Vagina (tissue), 2 donors: ENCODE results near the gene TH. TPM values are rescaled to one million over a fixed set of nuclear protein-coding genes. Genes with fewer than 3 reads are reported as not detected.

Experiments used
- DNase-seq, 2 donors: peaks; one replicate each; pipeline ENCODE4 v3.0.0-alpha.2; 2017; ENCODE audit errors: extremely low spot score in 2 of 2
- H3K27ac ChIP-seq: fragments of 200-600 bp; sonication (generic); one replicate; pipeline ENCODE4 v1.5.1; 2019
- H3K27me3 ChIP-seq: fragments of 200-600 bp; sonication (generic); one replicate; pipeline ENCODE4 v1.5.1; 2019
- H3K36me3 ChIP-seq, 2 donors: fragments of 200-600 bp; sonication (generic); one replicate each; pipeline ENCODE4 v1.5.1; 2017 to 2019
- H3K4me1 ChIP-seq: fragments of 200-600 bp; sonication (generic); one replicate; pipeline ENCODE4 v1.5.1; 2019
- H3K4me3 ChIP-seq, 2 donors: fragments of 200-600 bp; sonication (generic); 1 replicate in 1 of 2; 2 replicates in 1 of 2; pipeline ENCODE4 v1.5.1; 2016 to 2019
- H3K9me3 ChIP-seq: fragments of 200-600 bp; sonication (generic); one replicate; pipeline ENCODE4 v1.5.1; 2019
- POLR2A ChIP-seq, 2 donors: fragments of 450-650 bp; IDR thresholded peaks; one replicate each; pipeline ENCODE4 v1.6.1; 2017; ENCODE audit warnings: antibody characterized with exemption in 2 of 2, mild to moderate bottlenecking in 2 of 2, moderate library complexity in 2 of 2
- POLR2AphosphoS5 ChIP-seq, 2 donors: sonication (generic); formaldehyde crosslinking; IDR thresholded peaks; one replicate each; pipeline ENCODE4 v1.9.0; 2017; ENCODE audit warnings: antibody characterized with exemption in 2 of 2, mild to moderate bottlenecking in 2 of 2, low read depth in 1 of 2; ENCODE audit not compliant: insufficient read depth in 1 of 2
- intact Hi-C: fragments of 100-400 bp; cut with DNase I; formaldehyde crosslinking; loops from one replicate; pipeline ENCODE4 v1.15.1; 2023
- total RNA-seq: library from RNA; depleted of rRNA; stranded (reverse); fragments of >200 nt; gene quantifications from one replicate; pipeline ENCODE4 v1.2.3, GENCODE V29; 2016
- TF ChIP-seq, protein P1 (sequence below), 3 experiments: fragments of 450-650 bp in 2 of 3; fragments of 200-600 bp in 1 of 3; sonication (generic) in 1 of 3; IDR thresholded peaks; one replicate each; pipeline ENCODE4 v1.5.1; 2017 to 2019; ENCODE audit warnings: antibody characterized with exemption in 3 of 3, mild to moderate bottlenecking in 2 of 3, moderate library complexity in 2 of 3

Gene TH
- total RNA-seq: 21.9 TPM

DNA sequence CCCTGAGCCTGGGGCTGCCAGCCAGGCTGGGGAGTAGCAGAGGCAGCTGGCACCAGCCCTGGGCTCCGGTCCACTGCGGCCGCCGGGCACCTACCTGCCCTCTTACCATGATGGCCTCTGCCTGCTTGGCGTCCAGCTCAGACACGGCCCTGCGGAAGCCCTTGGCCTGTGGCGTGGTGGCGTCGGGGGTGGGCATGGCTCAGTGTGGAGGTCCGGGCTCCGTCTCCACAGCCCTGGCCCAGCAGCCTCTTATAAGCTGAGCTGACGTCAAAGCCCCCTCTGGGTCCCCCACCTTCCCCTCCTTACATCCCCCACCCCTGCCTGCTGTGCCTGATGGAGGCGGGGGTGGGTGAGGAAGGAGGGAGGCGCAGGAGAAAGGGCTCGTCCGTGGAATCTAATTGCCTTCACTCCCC is at the start of gene TH:
Gene TH, minus strand, starts transcription at position 225 of the 413 bp plus-strand sequence. Its CDS starts 29 bp downstream, at position 196.
- intact Hi-C loops: no loop called here
- no peak within 1 kb of the TSS for H3K27ac ChIP-seq
- peaks cover 2% of the 10 kb centered on the region for H3K4me1 ChIP-seq
- DNase-seq: no peak
- H3K4me3 ChIP-seq: no peak within 1 kb of the TSS
- no peaks in the 10 kb centered on the region for H3K9me3 ChIP-seq
- no peaks in the 10 kb centered on the region for H3K36me3 ChIP-seq
- TF ChIP-seq POLR2A (IDR thresholded peaks at IDR 0.05) (no peak), POLR2AphosphoS5 (IDR thresholded peaks at IDR 0.05; ENCODE audit: insufficient read depth in 1 of 2, low read depth in 1 of 2) (no peak)
- TF ChIP-seq, protein P1, sequence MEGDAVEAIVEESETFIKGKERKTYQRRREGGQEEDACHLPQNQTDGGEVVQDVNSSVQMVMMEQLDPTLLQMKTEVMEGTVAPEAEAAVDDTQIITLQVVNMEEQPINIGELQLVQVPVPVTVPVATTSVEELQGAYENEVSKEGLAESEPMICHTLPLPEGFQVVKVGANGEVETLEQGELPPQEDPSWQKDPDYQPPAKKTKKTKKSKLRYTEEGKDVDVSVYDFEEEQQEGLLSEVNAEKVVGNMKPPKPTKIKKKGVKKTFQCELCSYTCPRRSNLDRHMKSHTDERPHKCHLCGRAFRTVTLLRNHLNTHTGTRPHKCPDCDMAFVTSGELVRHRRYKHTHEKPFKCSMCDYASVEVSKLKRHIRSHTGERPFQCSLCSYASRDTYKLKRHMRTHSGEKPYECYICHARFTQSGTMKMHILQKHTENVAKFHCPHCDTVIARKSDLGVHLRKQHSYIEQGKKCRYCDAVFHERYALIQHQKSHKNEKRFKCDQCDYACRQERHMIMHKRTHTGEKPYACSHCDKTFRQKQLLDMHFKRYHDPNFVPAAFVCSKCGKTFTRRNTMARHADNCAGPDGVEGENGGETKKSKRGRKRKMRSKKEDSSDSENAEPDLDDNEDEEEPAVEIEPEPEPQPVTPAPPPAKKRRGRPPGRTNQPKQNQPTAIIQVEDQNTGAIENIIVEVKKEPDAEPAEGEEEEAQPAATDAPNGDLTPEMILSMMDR (IDR thresholded peaks at IDR 0.05): no peak
- no peaks in the 10 kb centered on the region for H3K27me3 ChIP-seq

DNA sequence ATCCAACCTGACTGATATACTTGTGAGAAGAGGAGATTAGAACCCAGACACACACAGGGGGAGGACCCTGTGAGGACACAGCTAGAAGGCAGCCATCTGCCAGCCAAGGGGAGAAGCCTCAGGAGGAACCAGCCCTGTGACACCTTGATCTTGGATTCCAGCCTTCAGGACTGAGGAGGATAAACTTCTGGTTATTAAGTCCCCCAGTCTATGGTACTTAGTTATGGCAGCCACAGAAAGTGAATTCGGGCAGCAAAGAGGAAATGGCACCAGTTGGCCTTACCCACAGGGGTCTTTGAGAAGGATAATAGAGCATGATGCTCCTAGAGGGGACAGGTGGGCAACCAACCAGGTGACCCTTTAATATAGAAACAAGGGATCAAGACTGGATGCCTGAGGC is 49.4 kb upstream of the TH start:
- Histone ChIP-seq H3K4me1 (peaks cover 6% of the 10 kb centered on the region), H3K27me3 (no peaks in the 10 kb centered on the region), H3K36me3 (no peaks in the 10 kb centered on the region), H3K9me3 (no peaks in the 10 kb centered on the region), H3K4me3 (no peak overlapping the region), H3K27ac (no peak overlapping the region)
- no peak for TF ChIP-seq POLR2AphosphoS5 (IDR thresholded peaks at IDR 0.05; ENCODE audit: insufficient read depth in 1 of 2, low read depth in 1 of 2)
- TF ChIP-seq, protein P1 (IDR thresholded peaks at IDR 0.05): no peak
- TF ChIP-seq POLR2A (IDR thresholded peaks at IDR 0.05): no peak
- intact Hi-C loops: no loop called here
- DNase-seq: peak in 1 of 2 donors; percentile 72

DNA sequence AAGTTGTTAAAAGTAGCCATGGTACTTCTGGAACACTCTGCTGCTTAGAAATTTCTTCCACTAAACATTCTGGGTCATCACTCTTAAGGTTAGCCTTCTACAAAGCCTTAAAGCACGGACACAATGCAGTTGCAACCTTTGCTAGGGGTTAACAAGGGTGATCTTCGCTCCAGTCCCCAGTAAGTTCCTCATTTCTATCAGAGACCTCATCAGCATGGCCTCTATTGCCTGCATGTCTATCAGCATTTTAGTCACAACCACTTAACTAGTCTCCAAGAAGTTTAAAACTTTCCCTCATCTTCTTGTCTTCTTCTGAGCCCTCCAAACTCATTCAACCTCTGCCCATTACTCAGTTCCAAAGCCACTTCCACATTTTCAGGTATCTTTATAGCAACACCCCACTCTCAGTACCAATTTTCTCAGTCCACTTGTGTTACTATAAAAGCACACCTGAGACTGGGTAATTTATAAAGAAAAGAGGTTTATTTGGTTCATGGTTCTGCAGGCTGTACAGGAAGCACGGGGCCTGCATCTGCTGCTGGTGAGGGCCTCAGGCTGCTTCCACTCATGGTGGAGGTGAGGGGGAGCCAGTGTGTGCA is 48.7 kb upstream of the TH start:
- no peaks in the 10 kb centered on the region for H3K27me3 ChIP-seq
- peaks cover 6% of the 10 kb centered on the region for H3K4me1 ChIP-seq
- no peaks in the 10 kb centered on the region for H3K9me3 ChIP-seq
- intact Hi-C loops: no loop called here
- no peak for TF ChIP-seq POLR2A (IDR thresholded peaks at IDR 0.05)
- TF ChIP-seq, protein P1 (IDR thresholded peaks at IDR 0.05): no peak
- H3K36me3 ChIP-seq: no peaks in the 10 kb centered on the region
- H3K27ac ChIP-seq: no peak overlapping the region
- no peak overlapping the region for H3K4me3 ChIP-seq
- DNase-seq: no peak

DNA sequence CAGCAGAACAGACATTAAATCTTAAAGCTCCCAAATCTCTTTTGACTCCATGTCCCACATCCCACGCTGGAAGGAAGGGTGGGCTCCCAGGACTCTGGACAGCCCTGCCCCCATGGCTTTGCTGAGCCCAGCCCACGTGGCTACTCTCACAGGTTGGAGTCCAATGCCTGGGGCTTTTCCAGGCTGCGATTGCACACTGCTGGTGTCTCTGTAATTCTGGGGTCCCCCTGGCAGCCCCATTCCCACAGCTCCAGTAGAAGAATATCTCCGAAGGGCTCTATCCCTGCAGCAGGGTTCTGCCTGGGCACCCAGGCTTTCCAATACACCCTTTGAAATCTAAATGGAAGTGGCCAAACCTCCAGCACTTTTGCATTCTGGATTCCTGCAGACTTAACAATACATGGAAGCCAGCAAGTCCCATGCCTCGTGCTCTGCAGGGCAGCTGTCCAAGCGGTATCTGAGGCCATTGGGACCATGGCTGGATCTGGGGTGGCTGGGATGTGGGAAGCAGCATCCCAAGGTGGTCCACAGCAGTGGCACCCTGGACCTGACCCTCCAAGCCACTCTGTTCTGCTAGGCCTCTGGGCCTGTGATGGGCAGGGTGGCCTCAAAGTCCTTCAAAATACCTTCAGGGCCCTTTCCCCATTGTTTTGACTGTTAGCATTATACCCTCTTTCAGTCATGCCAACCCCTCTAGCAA is 47.9 kb upstream of the TH start:
- Histone ChIP-seq H3K36me3 (no peaks in the 10 kb centered on the region), H3K4me3 (no peak overlapping the region), H3K27ac (no peak overlapping the region), H3K4me1 (peaks cover 6% of the 10 kb centered on the region), H3K9me3 (no peaks in the 10 kb centered on the region), H3K27me3 (no peaks in the 10 kb centered on the region)
- TF ChIP-seq POLR2AphosphoS5 (IDR thresholded peaks at IDR 0.05; ENCODE audit: insufficient read depth in 1 of 2, low read depth in 1 of 2): no peak
- TF ChIP-seq, protein P1 (IDR thresholded peaks at IDR 0.05): no peak
- intact Hi-C loops: no loop called here
- DNase-seq: peak in 1 of 2 donors; percentile 62

DNA sequence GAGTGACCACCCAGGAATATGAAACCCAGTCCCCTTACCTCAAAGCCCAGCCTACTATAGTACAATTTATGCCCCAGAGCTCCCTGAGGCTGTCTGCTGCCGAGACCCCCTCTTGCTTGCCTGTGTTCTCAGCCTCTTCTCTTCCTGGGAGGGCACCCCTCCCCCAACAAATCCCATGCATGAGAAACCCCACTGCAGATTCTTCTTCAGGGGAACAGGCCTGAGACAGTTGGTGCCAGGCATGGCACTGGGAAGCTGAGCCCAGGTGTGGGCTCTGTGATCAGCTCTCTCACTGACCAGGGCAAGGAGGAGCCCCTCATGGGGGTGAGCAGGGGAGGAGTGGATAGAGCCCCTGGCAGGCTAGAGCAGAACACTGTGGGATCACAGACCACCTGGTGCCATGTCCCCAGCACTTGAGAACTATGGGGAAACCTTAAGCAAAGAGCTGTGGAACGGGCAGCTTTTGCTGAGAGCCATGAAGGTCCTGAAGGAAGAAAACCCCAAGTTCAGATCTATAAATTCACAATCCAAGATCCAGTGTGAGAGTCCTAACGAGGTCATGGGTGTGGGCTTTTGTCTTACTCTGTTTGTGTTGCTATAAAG is 46.5 kb upstream of the TH start:
- no peaks in the 10 kb centered on the region for H3K27me3 ChIP-seq

More for the DNA sequence above, 46.5 kb upstream of the TH start:
- no peaks in the 10 kb centered on the region for H3K4me1 ChIP-seq
- TF ChIP-seq POLR2AphosphoS5 (IDR thresholded peaks at IDR 0.05; ENCODE audit: insufficient read depth in 1 of 2, low read depth in 1 of 2) (no peak), POLR2A (IDR thresholded peaks at IDR 0.05) (no peak)
- TF ChIP-seq, protein P1 (IDR thresholded peaks at IDR 0.05): no peak
- intact Hi-C loops: no loop called here
- no peaks in the 10 kb centered on the region for H3K9me3 ChIP-seq
- DNase-seq: peak in 1 of 2 donors; percentile 56
- H3K27ac ChIP-seq: no peak overlapping the region
- H3K4me3 ChIP-seq: no peak overlapping the region
- no peaks in the 10 kb centered on the region for H3K36me3 ChIP-seq
